Fibroblast of lung (primary cell): ENCODE measurements around the gene WNT2B.

Experiments used
- CTCF ChIP-seq, 2 donors: IDR thresholded peaks in 1 of 2; conservative IDR thresholded peaks in 1 of 2; 1 replicate in 1 of 2; 2 replicates in 1 of 2; pipeline ENCODE4 v1.5.1; 2011 to 2012; ENCODE audit warnings: low read length in 2 of 2, control low read depth in 1 of 2, inconsistent platforms in 1 of 2, low read depth in 1 of 2, mild to moderate bottlenecking in 1 of 2
- EZH2 ChIP-seq: IDR thresholded peaks from 2 replicates; pipeline ENCODE4 v1.5.1; 2012; ENCODE audit warnings: low read length, control low read depth, mild to moderate bottlenecking; ENCODE audit errors: missing control alignments

- TF ChIP-seq CTCF (conservative IDR thresholded peaks at IDR 0.05 in 1 of 2, IDR thresholded peaks at IDR 0.05 in 1 of 2; ENCODE audit: low read depth in 1 of 2, low read length in 2 of 2) (no peak), EZH2 (no peak)
Observed at GRCh38 chr1:112524986-112525385, 16.2 kb downstream of the WNT2B start.
